Measurements from ENCODE around the gene PAX9. TPM values are rescaled to one million over a fixed set of nuclear protein-coding genes. Genes with fewer than 3 reads are reported as not detected.

The PAX9 gene
- polyA plus RNA-seq, 1 donor from 2014 or later, result not detected

DNA sequence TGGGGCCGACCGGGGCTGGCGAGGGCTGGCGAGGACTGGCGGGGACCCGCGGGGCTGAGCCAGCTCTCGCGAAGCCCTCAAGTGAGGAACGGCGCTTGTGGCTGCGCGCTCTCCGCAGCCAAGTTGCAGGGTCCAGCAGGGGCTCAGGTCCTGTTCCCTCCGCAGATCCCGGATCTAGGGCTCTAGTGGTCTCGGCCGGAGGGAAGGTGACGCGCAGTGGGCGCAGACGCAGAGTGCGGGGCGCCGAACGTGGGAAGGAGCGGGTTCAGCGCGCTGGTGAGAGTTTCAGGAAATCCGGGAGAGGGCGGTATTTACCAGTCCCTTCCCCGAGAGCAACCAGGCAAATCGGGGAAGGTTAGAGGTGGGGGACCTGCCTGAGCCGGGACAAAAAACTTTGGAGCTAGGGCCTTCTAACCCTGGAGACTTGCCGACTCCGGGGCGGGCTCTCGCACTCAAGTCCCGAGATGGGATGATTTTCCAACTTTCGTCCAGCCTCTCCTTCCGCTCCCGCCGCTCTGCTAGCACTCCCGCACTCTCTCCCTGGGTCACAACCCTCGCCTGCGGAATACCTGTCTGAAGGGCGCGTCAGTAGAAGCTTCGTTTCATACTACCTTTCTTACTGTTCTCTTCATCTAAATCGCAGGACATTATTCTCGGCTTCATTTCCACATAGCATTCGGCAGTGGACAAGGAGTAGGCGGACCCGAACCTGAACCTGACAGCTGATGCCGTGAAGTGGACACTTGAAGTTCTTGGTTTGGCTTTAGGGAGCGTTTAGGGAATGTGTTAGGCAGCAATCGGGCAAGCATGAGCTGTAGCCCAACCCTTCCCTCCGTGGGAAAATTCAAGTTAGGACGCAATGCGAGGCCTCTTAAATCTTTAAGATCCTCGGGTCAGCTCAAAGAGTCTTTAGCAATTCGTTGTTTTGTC, 13.6 kb upstream of the PAX9 start:
- Histone ChIP-seq H3K27me3 (ENCODE audit: insufficient read depth, low read depth, low read length) (peaks cover 99% of the 10 kb centered on the region), H3K36me3 (ENCODE audit: insufficient read depth, low read length) (no peaks in the 10 kb centered on the region), H2AFZ (ENCODE audit: low read depth, low read length) (no peak overlapping the region), H3F3A (ENCODE audit: insufficient read depth, low read length, poor library complexity, severe bottlenecking) (no peaks in the 10 kb centered on the region), H3K9ac (ENCODE audit: low read length) (peak overlapping the region; percentile 32), H3K9me3 (ENCODE audit: low read length) (no peaks in the 10 kb centered on the region), H3K4me2 (ENCODE audit: low read length) (peak overlapping the region; percentile 76), H3K9me2 (ENCODE audit: insufficient read depth, low read length) (no peaks in the 10 kb centered on the region), H3K27ac (ENCODE audit: low read length) (no peak overlapping the region), H4K20me1 (ENCODE audit: insufficient read depth) (no peaks in the 10 kb centered on the region), H3K4me3 (ENCODE audit: low read length) (peak overlapping the region; percentile 77), H3K79me2 (replicated peaks; ENCODE audit: insufficient read depth, low read length) (no peaks in the 10 kb centered on the region)
- TF ChIP-seq SMC3 (conservative IDR thresholded peaks at IDR 0.05; ENCODE audit: poor library complexity), result peak; percentile 82
- TF ChIP-seq TAF1 (IDR thresholded peaks at IDR 0.05; ENCODE audit: low read depth), result no peak
- TF ChIP-seq EP300 (conservative IDR thresholded peaks at IDR 0.05; ENCODE audit: poor library complexity, severe bottlenecking), result no peak
- peak; percentile 72 for TF ChIP-seq RAD21 (conservative IDR thresholded peaks at IDR 0.05)
- TF ChIP-seq, protein P1, sequence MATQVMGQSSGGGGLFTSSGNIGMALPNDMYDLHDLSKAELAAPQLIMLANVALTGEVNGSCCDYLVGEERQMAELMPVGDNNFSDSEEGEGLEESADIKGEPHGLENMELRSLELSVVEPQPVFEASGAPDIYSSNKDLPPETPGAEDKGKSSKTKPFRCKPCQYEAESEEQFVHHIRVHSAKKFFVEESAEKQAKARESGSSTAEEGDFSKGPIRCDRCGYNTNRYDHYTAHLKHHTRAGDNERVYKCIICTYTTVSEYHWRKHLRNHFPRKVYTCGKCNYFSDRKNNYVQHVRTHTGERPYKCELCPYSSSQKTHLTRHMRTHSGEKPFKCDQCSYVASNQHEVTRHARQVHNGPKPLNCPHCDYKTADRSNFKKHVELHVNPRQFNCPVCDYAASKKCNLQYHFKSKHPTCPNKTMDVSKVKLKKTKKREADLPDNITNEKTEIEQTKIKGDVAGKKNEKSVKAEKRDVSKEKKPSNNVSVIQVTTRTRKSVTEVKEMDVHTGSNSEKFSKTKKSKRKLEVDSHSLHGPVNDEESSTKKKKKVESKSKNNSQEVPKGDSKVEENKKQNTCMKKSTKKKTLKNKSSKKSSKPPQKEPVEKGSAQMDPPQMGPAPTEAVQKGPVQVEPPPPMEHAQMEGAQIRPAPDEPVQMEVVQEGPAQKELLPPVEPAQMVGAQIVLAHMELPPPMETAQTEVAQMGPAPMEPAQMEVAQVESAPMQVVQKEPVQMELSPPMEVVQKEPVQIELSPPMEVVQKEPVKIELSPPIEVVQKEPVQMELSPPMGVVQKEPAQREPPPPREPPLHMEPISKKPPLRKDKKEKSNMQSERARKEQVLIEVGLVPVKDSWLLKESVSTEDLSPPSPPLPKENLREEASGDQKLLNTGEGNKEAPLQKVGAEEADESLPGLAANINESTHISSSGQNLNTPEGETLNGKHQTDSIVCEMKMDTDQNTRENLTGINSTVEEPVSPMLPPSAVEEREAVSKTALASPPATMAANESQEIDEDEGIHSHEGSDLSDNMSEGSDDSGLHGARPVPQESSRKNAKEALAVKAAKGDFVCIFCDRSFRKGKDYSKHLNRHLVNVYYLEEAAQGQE (IDR thresholded peaks at IDR 0.05; ENCODE audit: borderline replicate concordance), result no peak
- TF ChIP-seq POLR2AphosphoS5 (IDR thresholded peaks at IDR 0.05), result no peak
- peak; percentile 74 for TF ChIP-seq EZH2 (IDR thresholded peaks at IDR 0.05; ENCODE audit: borderline replicate concordance, insufficient read depth, low read length, poor library complexity, severe bottlenecking)
- TF ChIP-seq CTCF (IDR thresholded peaks at IDR 0.05; ENCODE audit: poor library complexity, severe bottlenecking), result peak; percentile 83

DNA sequence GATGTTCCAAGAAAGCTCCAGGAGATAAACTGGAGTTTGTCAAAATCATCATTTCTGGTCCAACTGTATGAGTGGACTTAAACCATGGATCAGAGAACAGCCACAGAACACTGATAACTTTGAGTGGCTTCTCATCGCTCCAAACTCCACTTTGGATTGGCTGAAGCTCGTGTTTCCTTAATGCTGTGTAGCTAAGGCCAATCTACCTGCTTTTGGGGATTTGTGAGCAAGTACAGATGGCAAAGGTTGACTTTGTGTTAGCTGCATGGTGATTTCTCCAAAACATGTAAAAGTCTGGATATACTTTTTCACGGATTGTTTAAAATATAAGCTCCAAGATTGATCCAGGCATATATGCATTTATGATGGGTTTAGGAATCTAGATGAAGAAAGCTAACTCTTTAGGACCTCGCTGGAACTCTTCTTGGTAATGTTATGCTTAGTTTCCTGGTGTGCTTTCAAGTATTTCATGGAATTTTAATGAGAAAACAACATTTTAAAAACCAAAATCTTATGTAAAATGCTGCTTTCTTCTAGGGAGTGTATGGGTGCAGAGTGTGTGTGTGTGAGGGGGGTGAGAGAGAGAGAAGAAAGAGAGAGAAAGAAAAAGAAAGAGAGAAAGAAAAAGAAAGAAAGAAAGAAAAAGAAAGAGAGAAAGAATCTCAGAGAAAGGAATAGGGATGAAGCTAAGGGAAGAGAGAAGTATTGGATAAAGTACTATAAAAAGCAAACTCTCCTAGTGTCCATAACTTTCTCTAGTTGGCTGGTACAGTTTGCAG, 11.6 kb upstream of the PAX9 start:
- Histone ChIP-seq H3K9me2 (ENCODE audit: insufficient read depth, low read length) (no peaks in the 10 kb centered on the region), H3K4me2 (ENCODE audit: low read length) (no peak overlapping the region), H3F3A (ENCODE audit: insufficient read depth, low read length, poor library complexity, severe bottlenecking) (no peaks in the 10 kb centered on the region), H2AFZ (ENCODE audit: low read depth, low read length) (no peak overlapping the region), H3K9ac (ENCODE audit: low read length) (no peak overlapping the region), H3K4me3 (ENCODE audit: low read length) (no peak overlapping the region), H3K27ac (ENCODE audit: low read length) (no peak overlapping the region), H3K9me3 (ENCODE audit: low read length) (peaks cover 6% of the 10 kb centered on the region), H3K36me3 (ENCODE audit: insufficient read depth, low read length) (no peaks in the 10 kb centered on the region), H3K79me2 (replicated peaks; ENCODE audit: insufficient read depth, low read length) (no peaks in the 10 kb centered on the region), H3K27me3 (ENCODE audit: insufficient read depth, low read depth, low read length) (peaks cover 100% of the 10 kb centered on the region), H4K20me1 (ENCODE audit: insufficient read depth) (no peaks in the 10 kb centered on the region)
- no peak for TF ChIP-seq TAF1 (IDR thresholded peaks at IDR 0.05; ENCODE audit: low read depth)
- no peak for TF ChIP-seq MXI1 (conservative IDR thresholded peaks at IDR 0.05; ENCODE audit: poor library complexity, severe bottlenecking)
- TF ChIP-seq EZH2 (IDR thresholded peaks at IDR 0.05; ENCODE audit: borderline replicate concordance, insufficient read depth, low read length, poor library complexity, severe bottlenecking), result no peak
- no peak for TF ChIP-seq SMC3 (conservative IDR thresholded peaks at IDR 0.05; ENCODE audit: poor library complexity)
- TF ChIP-seq, protein P1 (IDR thresholded peaks at IDR 0.05; ENCODE audit: borderline replicate concordance), result no peak

All from neural cell (in vitro differentiated cells).